Measurements from ENCODE around the gene TTC21B. TPM values are rescaled to one million over a fixed set of nuclear protein-coding genes. Genes with fewer than 3 reads are reported as not detected.

TTC21B gene
- total and polyA plus RNA-seq, 10 of the 15 experiments (the other 5 are each of a cell fraction or from before 2014, with no cell fraction given): 2.7 to 22.4 (median 11.3) TPM

- ATAC-seq (no peak), DNase-seq (ENCODE audit: low read depth, low spot score) (no peak), FAIRE-seq (no peak)
- WGBS (ENCODE audit: insufficient coverage, insufficient replicate concordance, low lambda C conversion rate, missing lambda C conversion rate): 28% methylated on average over 2 of the region's 2 CpGs
- POLR2A ChIA-PET: no interaction called here
- TF ChIP-seq PAX8 (IDR thresholded peaks at IDR 0.05) (no peak), MTA2 (IDR thresholded peaks at IDR 0.05; ENCODE audit: low read depth) (no peak), TBL1XR1 (IDR thresholded peaks at IDR 0.05; ENCODE audit: low read depth, low read length) (no peak), ZNF592 (IDR thresholded peaks at IDR 0.05) (no peak), TCF7 (IDR thresholded peaks at IDR 0.05; ENCODE audit: borderline replicate concordance) (no peak), CBFB (IDR thresholded peaks at IDR 0.05; ENCODE audit: low read depth) (no peak), RFX5 (IDR thresholded peaks at IDR 0.05; ENCODE audit: low read depth, low read length) (no peak), EZH2 (IDR thresholded peaks at IDR 0.05; ENCODE audit: borderline replicate concordance, control insufficient read depth, low read depth, low read length) (no peak), CHD1 (IDR thresholded peaks at IDR 0.05; ENCODE audit: low read depth, low read length) (no peak), SPI1 (IDR thresholded peaks at IDR 0.05; ENCODE audit: borderline replicate concordance, insufficient read depth, low read depth, low read length) (no peak), SMAD5 (IDR thresholded peaks at IDR 0.05; ENCODE audit: low read depth) (no peak), HCFC1 (IDR thresholded peaks at IDR 0.05; ENCODE audit: low read length) (no peak)
- TF ChIP-seq, protein P1, sequence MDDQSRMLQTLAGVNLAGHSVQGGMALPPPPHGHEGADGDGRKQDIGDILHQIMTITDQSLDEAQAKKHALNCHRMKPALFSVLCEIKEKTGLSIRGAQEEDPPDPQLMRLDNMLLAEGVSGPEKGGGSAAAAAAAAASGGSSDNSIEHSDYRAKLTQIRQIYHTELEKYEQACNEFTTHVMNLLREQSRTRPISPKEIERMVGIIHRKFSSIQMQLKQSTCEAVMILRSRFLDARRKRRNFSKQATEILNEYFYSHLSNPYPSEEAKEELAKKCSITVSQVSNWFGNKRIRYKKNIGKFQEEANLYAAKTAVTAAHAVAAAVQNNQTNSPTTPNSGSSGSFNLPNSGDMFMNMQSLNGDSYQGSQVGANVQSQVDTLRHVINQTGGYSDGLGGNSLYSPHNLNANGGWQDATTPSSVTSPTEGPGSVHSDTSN (IDR thresholded peaks at IDR 0.05; ENCODE audit: insufficient replicate concordance, low read depth, low read length): no peak
- Histone ChIP-seq H3K9ac (ENCODE audit: control insufficient read depth, insufficient read depth, low read length) (no peak overlapping the region), H3K9me3 (replicated peaks; ENCODE audit: control insufficient read depth, insufficient read depth, low read length) (no peaks in the 10 kb centered on the region), H3K79me2 (ENCODE audit: control insufficient read depth, insufficient read depth, low read length) (no peaks in the 10 kb centered on the region), H4K20me1 (ENCODE audit: control insufficient read depth, insufficient read depth) (no peaks in the 10 kb centered on the region), H3K4me3 (no peak overlapping the region), H3K36me3 (ENCODE audit: control insufficient read depth in 2 of 2, insufficient read depth in 2 of 2, low read length in 1 of 2) (no peaks in the 10 kb centered on the region), H3K27ac (ENCODE audit: control insufficient read depth, insufficient read depth) (no peak overlapping the region), H3K27me3 (replicated peaks in 1 of 2; ENCODE audit: control insufficient read depth in 2 of 2, insufficient read depth in 2 of 2, low read length in 1 of 2) (no peaks in the 10 kb centered on the region), H2AFZ (ENCODE audit: control insufficient read depth, low read depth, low read length) (no peak overlapping the region), H3K4me1 (ENCODE audit: control insufficient read depth, insufficient read depth, low read length) (no peaks in the 10 kb centered on the region), H3K4me2 (ENCODE audit: control insufficient read depth, insufficient read depth) (no peak overlapping the region)
- intact Hi-C loops (cut with micrococcal nuclease; ENCODE audit: unreplicated experiment) (no loop called here), in situ Hi-C loops (cut with MboI) (no loop called here)
- SMC1A ChIA-PET (ENCODE audit: uncharacterized antibody, unreplicated experiment): no interaction called here
- RAD21 ChIA-PET (ENCODE audit: unreplicated experiment): no interaction called here
- BruUV-seq (replicated peaks): no TSS peak
- CTCF ChIA-PET: no interaction called here
Measured at GRCh38 chr2:165839610-165840009, 114.0 kb downstream of the TTC21B start.

All from GM12878 (cell line).